ENCODE measurements around the gene PCDH15. TPM values are rescaled to one million over a fixed set of nuclear protein-coding genes. Genes with fewer than 3 reads are reported as not detected.
A peak's percentile ranks its signal among the peaks of the same experiment; 100 is the strongest.

The PCDH15 gene
- total RNA-seq, 2 donors from 2014 or later, result 0.58 to 0.95 TPM

DNA sequence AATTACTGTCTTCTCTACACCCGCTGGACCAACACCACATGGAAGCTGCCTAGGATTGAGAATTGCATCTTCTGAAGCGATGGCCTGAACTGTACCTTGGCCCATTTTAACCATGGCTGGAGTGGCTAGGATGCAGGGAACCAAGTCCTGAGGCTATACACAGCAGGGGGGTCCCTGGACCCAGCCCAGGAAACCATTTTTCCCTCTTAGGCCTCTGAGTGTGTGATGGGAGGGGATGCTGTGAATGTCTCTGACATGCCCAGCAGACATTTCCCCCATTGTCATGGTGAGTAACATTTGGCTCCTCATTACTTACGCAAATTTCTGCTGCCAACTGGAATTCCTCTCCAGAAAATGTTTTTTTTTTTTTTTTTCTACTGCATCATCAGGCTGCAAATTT lies 822.7 kb downstream of the PCDH15 start:
- H3K9me3 ChIP-seq (ENCODE audit: control insufficient read depth, low read length), result no peaks in the 10 kb centered on the region
- H3K27ac ChIP-seq (ENCODE audit: low read depth, low read length), result no peak overlapping the region
- Mint-ChIP-seq H3K27me3 (ENCODE audit: insufficient read depth) (no peaks in the 10 kb centered on the region), H3K9me3 (no peaks in the 10 kb centered on the region), H3K27ac (no peak overlapping the region), H3K36me3 (ENCODE audit: low read depth) (no peaks in the 10 kb centered on the region), H3K4me3 (no peak overlapping the region), H3K4me1 (no peaks in the 10 kb centered on the region)
- 92 to 97% methylated on average over 3 of the region's 3 CpGs for WGBS, 2 experiments (ENCODE audit: insufficient coverage in 1 of 2, insufficient read length in 1 of 2)
- H3K4me1 ChIP-seq (ENCODE audit: control insufficient read depth, insufficient read depth, low read length), result no peaks in the 10 kb centered on the region
- H3K4me3 ChIP-seq (ENCODE audit: low read length), result no peak overlapping the region
- H3K9ac ChIP-seq (ENCODE audit: extremely low read depth, low read length, poor library complexity, severe bottlenecking), result no peak overlapping the region
- H3K27me3 ChIP-seq (ENCODE audit: control insufficient read depth, insufficient read depth, low read length, poor library complexity, severe bottlenecking), result no peaks in the 10 kb centered on the region
- DNase-seq, result peak; percentile 73
- no peaks in the 10 kb centered on the region for H3K36me3 ChIP-seq (ENCODE audit: control insufficient read depth, insufficient read depth, low read length)
- TF ChIP-seq, protein P1, sequence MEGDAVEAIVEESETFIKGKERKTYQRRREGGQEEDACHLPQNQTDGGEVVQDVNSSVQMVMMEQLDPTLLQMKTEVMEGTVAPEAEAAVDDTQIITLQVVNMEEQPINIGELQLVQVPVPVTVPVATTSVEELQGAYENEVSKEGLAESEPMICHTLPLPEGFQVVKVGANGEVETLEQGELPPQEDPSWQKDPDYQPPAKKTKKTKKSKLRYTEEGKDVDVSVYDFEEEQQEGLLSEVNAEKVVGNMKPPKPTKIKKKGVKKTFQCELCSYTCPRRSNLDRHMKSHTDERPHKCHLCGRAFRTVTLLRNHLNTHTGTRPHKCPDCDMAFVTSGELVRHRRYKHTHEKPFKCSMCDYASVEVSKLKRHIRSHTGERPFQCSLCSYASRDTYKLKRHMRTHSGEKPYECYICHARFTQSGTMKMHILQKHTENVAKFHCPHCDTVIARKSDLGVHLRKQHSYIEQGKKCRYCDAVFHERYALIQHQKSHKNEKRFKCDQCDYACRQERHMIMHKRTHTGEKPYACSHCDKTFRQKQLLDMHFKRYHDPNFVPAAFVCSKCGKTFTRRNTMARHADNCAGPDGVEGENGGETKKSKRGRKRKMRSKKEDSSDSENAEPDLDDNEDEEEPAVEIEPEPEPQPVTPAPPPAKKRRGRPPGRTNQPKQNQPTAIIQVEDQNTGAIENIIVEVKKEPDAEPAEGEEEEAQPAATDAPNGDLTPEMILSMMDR (conservative IDR thresholded peaks at IDR 0.05), result no peak

DNA sequence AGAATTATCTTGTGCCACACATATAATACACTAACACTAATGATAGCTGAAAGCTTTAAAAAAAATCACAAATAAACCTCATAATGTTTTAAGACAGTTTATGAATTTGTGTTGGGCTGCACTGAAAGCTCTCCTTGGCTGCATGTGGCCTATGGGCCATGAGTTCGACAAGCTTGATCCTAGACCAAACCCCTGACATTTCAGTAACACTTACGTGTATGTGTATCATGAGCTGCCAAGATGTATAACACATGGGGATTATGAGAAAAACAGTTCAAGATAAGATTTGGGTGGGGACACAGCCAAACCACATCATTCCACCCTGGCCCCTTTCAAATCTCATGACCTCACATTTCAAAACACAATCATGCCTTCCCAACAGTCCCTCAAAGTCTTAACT lies 823.8 kb downstream of the PCDH15 start:
- Histone ChIP-seq H3K9ac (ENCODE audit: extremely low read depth, low read length, poor library complexity, severe bottlenecking) (no peak overlapping the region), H3K36me3 (ENCODE audit: control insufficient read depth, insufficient read depth, low read length) (no peaks in the 10 kb centered on the region), H3K27me3 (ENCODE audit: control insufficient read depth, insufficient read depth, low read length, poor library complexity, severe bottlenecking) (no peaks in the 10 kb centered on the region), H3K27ac (ENCODE audit: low read depth, low read length) (no peak overlapping the region), H3K9me3 (ENCODE audit: control insufficient read depth, low read length) (no peaks in the 10 kb centered on the region), H3K4me1 (ENCODE audit: control insufficient read depth, insufficient read depth, low read length) (no peaks in the 10 kb centered on the region), H3K4me3 (ENCODE audit: low read length) (no peak overlapping the region)
- H3K4me3 Mint-ChIP-seq, result no peak overlapping the region
- H3K4me1 Mint-ChIP-seq, result no peaks in the 10 kb centered on the region
- DNase-seq, result no peak
- no peaks in the 10 kb centered on the region for H3K9me3 Mint-ChIP-seq
- H3K27me3 Mint-ChIP-seq (ENCODE audit: insufficient read depth), result no peaks in the 10 kb centered on the region
- 89 to 100% methylated on average over 1 to 2 of the region's 2 CpGs for WGBS, 2 experiments (ENCODE audit: insufficient coverage in 1 of 2, insufficient read length in 1 of 2)
- H3K27ac Mint-ChIP-seq, result no peak overlapping the region
- no peaks in the 10 kb centered on the region for H3K36me3 Mint-ChIP-seq (ENCODE audit: low read depth)
- TF ChIP-seq, protein P1 (conservative IDR thresholded peaks at IDR 0.05), result no peak

DNA sequence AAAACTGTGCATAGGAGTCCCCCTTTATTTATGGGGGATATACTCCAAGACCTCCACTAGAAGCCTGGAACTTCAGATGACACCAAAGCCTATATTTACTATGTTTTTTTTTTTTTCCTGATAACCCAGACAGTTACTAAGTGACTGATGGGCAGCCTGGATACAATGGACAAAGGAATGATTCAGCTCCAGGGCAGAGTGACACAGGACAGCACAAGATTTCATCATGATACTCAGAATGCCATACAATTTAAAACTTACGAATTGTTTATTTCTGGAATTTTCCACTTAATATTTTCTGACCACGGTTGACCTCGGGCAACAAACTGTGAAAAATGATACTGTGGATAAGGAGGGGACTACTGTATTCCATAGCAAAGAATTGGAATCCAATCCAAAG lies 843.6 kb downstream of the PCDH15 start:
- TF ChIP-seq, protein P1 (conservative IDR thresholded peaks at IDR 0.05), result no peak
- no peak overlapping the region for H3K9ac ChIP-seq (ENCODE audit: extremely low read depth, low read length, poor library complexity, severe bottlenecking)
- no peak overlapping the region for H3K27ac ChIP-seq (ENCODE audit: low read depth, low read length)
- no peaks in the 10 kb centered on the region for H3K4me1 Mint-ChIP-seq
- WGBS, 2 experiments (ENCODE audit: insufficient coverage in 1 of 2, insufficient read length in 1 of 2), result 97% methylated on average over 3 of the region's 3 CpGs; no CpG with 5 or more reads in 1 of the 2 experiments
- no peak overlapping the region for H3K4me3 Mint-ChIP-seq
- no peak overlapping the region for H3K27ac Mint-ChIP-seq
- no peaks in the 10 kb centered on the region for H3K36me3 ChIP-seq (ENCODE audit: control insufficient read depth, insufficient read depth, low read length)
- no peaks in the 10 kb centered on the region for H3K36me3 Mint-ChIP-seq (ENCODE audit: low read depth)
- no peaks in the 10 kb centered on the region for H3K27me3 ChIP-seq (ENCODE audit: control insufficient read depth, insufficient read depth, low read length, poor library complexity, severe bottlenecking)
- no peaks in the 10 kb centered on the region for H3K9me3 Mint-ChIP-seq
- H3K4me1 ChIP-seq (ENCODE audit: control insufficient read depth, insufficient read depth, low read length), result no peaks in the 10 kb centered on the region
- DNase-seq, result no peak
- no peaks in the 10 kb centered on the region for H3K9me3 ChIP-seq (ENCODE audit: control insufficient read depth, low read length)
- no peaks in the 10 kb centered on the region for H3K27me3 Mint-ChIP-seq (ENCODE audit: insufficient read depth)
- H3K4me3 ChIP-seq (ENCODE audit: low read length), result no peak overlapping the region

Data from endodermal cell (in vitro differentiated cells).